GOT3 (cell line): ENCODE results near the gene ANGPTL8.

ENCODE experiments used
- DNase-seq: peaks from one replicate; lab custom pipeline; 2025; ENCODE audit warnings: mixed read lengths; lab: John Stamatoyannopoulos, UW

Gene ANGPTL8

DNA sequence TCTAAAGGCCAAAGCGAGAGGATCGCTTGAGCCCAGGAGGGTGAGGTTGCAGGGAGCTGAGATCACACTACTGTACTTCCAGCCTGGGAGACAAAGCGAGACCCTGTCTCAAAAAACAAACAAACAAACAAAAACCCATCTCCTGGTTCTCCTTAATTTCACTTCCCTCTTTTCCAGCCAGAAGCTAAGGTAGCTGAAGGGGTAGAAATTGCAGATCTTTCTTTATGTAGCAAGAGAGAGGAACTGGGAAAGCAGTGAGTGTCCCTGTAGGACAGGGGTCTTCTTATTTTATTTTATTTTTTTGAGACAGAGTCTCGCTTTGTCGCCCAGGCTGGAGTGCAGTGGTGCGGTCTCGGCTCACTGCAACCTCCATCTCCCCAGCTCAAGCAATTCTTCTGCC lies 52.0 kb downstream of the ANGPTL8 start:
- no peak for DNase-seq
